Endothelial cell of umbilical vein (primary cell): ENCODE measurements around the gene KRTAP10-9. TPM values are rescaled to one million over a fixed set of nuclear protein-coding genes. Genes with fewer than 3 reads are reported as not detected.
"Not testable (repeated sequence)": the region's sequence is repeated elsewhere in the genome, so short reads cannot be mapped to it uniquely, and the experiment has no call there.

Source experiments
- BruUV-seq: library from RNA; stranded (reverse); fragments of 400-500 nt; replicated peaks from 2 replicates; lab custom pipeline; 2021; lab: Mats Ljungman, UMichigan
- CTCF ChIA-PET: fragments of 300-600, 350-600 bp; sonication (Branson Sonifier 250); formaldehyde crosslinking; loops from one replicate; lab custom pipeline; 2021; ENCODE audit warnings: antibody characterized with exemption, inconsistent platforms; lab: Charles Lee
- POLR2A ChIA-PET: fragments of 300-600, 350-600 bp; sonication (Branson Sonifier 250); formaldehyde crosslinking; loops from one replicate; lab custom pipeline; 2021; ENCODE audit warnings: antibody characterized with exemption, inconsistent platforms; lab: Charles Lee
- DNase-seq: peaks from one replicate; pipeline ENCODE4 v3.0.0-alpha.2; 2011; ENCODE audit warnings: low read depth, low spot score
- FAIRE-seq: peaks from 2 replicates; lab custom pipeline; 2011; peaks lifted over from hg19 to GRCh38; lab: Jason Lieb, UNC
- H2AFZ ChIP-seq: 2 replicates; pipeline ENCODE4 v1.6.0; 2012; ENCODE audit warnings: low read depth, low read length, control low read depth, inconsistent platforms
- H3K27ac ChIP-seq: 2 replicates; pipeline ENCODE4 v1.5.1; 2011; ENCODE audit warnings: low read depth, mild to moderate bottlenecking, control low read depth, low read length, moderate library complexity; ENCODE audit not compliant: insufficient read depth
- H3K27me3 ChIP-seq, 2 experiments: 2 replicates each; pipeline versions ENCODE4 v1.6.0 to v1.6.1; 2011; ENCODE audit warnings: low read length in 2 of 2, mixed read lengths in 1 of 2; ENCODE audit not compliant: control insufficient read depth in 2 of 2, insufficient read depth in 2 of 2
- H3K36me3 ChIP-seq, 2 experiments: 2 replicates in 1 of 2; 3 replicates in 1 of 2; pipeline ENCODE4 v1.5.1; 2011; ENCODE audit warnings: low read length in 2 of 2, mild to moderate bottlenecking in 1 of 2, moderate library complexity in 1 of 2; ENCODE audit not compliant: control insufficient read depth in 2 of 2, insufficient read depth in 2 of 2; ENCODE audit errors: extremely low read depth in 1 of 2
- H3K4me1 ChIP-seq: 3 replicates; pipeline ENCODE4 v1.5.1; 2011; ENCODE audit warnings: mild to moderate bottlenecking, low read length; ENCODE audit not compliant: control insufficient read depth, insufficient read depth; ENCODE audit errors: extremely low read depth
- H3K4me2 ChIP-seq: 2 replicates; pipeline ENCODE4 v1.6.1; 2011; ENCODE audit warnings: low read length, control low read depth, mixed read lengths; ENCODE audit not compliant: insufficient read depth
- H3K4me3 ChIP-seq, 3 experiments: fragments of 200-600 bp in 1 of 3; sonication (generic), shearing (Covaris generic) in 1 of 3; replicated peaks in 1 of 3; 2 replicates each; pipeline ENCODE4 v1.5.1; 2011 to 2016; ENCODE audit warnings: control low read depth in 3 of 3, low read length in 3 of 3, mild to moderate bottlenecking in 2 of 3, inconsistent platforms in 1 of 3, low read depth in 1 of 3, moderate library complexity in 1 of 3; ENCODE audit not compliant: insufficient read depth in 1 of 3
- H3K79me2 ChIP-seq: 2 replicates; pipeline ENCODE4 v1.6.0; 2012; ENCODE audit warnings: low read length, inconsistent platforms; ENCODE audit not compliant: control insufficient read depth, insufficient read depth
- H3K9ac ChIP-seq: replicated peaks from 2 replicates; pipeline ENCODE3; 2011; ENCODE audit warnings: low read length, control low read depth; ENCODE audit not compliant: insufficient read depth; ENCODE audit errors: extremely low read depth
- H3K9me1 ChIP-seq: replicated peaks from 3 replicates; pipeline ENCODE4 v1.6.0; 2011; ENCODE audit warnings: mild to moderate bottlenecking, low read length; ENCODE audit not compliant: control insufficient read depth, insufficient read depth; ENCODE audit errors: extremely low read depth
- H3K9me3 ChIP-seq: replicated peaks from 2 replicates; pipeline ENCODE4 v1.5.1; 2012; ENCODE audit warnings: low read length, inconsistent platforms; ENCODE audit not compliant: control insufficient read depth, insufficient read depth
- H4K20me1 ChIP-seq: replicated peaks from 2 replicates; pipeline ENCODE3; 2011; ENCODE audit warnings: mild to moderate bottlenecking, low read length; ENCODE audit not compliant: control insufficient read depth, insufficient read depth; ENCODE audit errors: extremely low read depth
- CTCF ChIP-seq, 2 donors: IDR thresholded peaks; 1 replicate in 1 of 2; 2 replicates in 1 of 2; pipeline ENCODE4 v1.5.1; 2011; ENCODE audit warnings: low read length in 2 of 2, mild to moderate bottlenecking in 2 of 2, moderate library complexity in 2 of 2, control low read depth in 1 of 2, inconsistent platforms in 1 of 2, low read depth in 1 of 2; ENCODE audit not compliant: insufficient read depth in 1 of 2; ENCODE audit errors: extremely low read depth in 1 of 2
- EZH2 ChIP-seq: IDR thresholded peaks from 2 replicates; pipeline ENCODE4 v1.6.1; 2012; ENCODE audit warnings: borderline replicate concordance, low read depth, mild to moderate bottlenecking, moderate library complexity, low read length, inconsistent platforms; ENCODE audit not compliant: severe bottlenecking
- FOS ChIP-seq: IDR thresholded peaks from 2 replicates; pipeline ENCODE4 v1.6.1; 2011; ENCODE audit warnings: mild to moderate bottlenecking, low read length, moderate library complexity, borderline replicate concordance; ENCODE audit not compliant: insufficient read depth
- GATA2 ChIP-seq: IDR thresholded peaks from 2 replicates; pipeline ENCODE4 v1.7.0; 2011; ENCODE audit warnings: low read depth, mild to moderate bottlenecking, moderate library complexity, mixed read lengths, low read length; ENCODE audit not compliant: insufficient read length, insufficient read depth
- JUN ChIP-seq: IDR thresholded peaks from 2 replicates; pipeline ENCODE4 v1.6.1; 2011; ENCODE audit warnings: borderline replicate concordance, low read depth; ENCODE audit not compliant: insufficient read length, insufficient read depth
- MAX ChIP-seq: IDR thresholded peaks from 2 replicates; pipeline ENCODE4 v1.6.1; 2011; ENCODE audit not compliant: insufficient read depth, insufficient read length
- MYC ChIP-seq: IDR thresholded peaks from one replicate; pipeline ENCODE4 v1.6.1; 2011; ENCODE audit warnings: mild to moderate bottlenecking, low read depth, low read length
- POLR2A ChIP-seq: IDR thresholded peaks from 2 replicates; pipeline ENCODE4 v1.6.1; 2012; ENCODE audit warnings: low read depth, mild to moderate bottlenecking, control low read depth, low read length
- POLR2AphosphoS5 ChIP-seq: IDR thresholded peaks from 2 replicates; pipeline ENCODE4 v1.6.1; 2012; ENCODE audit warnings: low read depth, mild to moderate bottlenecking, control low read depth, low read length, moderate library complexity; ENCODE audit not compliant: insufficient read depth
- dilution Hi-C: fragments of 300-500 bp; cut with MboI; formaldehyde crosslinking; loops from one replicate; pipeline ENCODE4 v1.15.0; 2019; ENCODE audit warnings: low sequenced_read_pairs; ENCODE audit not compliant: extremely low pct_ligation_motif_present
- intact Hi-C: fragments of 100-400 bp; cut with micrococcal nuclease; formaldehyde crosslinking; loops from one replicate; pipeline ENCODE4 v1.10.0; 2022
- polyA plus RNA-seq, 4 experiments: library from polyadenylated mRNA; depleted of rRNA in 3 of 4; stranded (reverse) in 3 of 4; unstranded in 1 of 4; fragments of >200 nt; gene quantifications; 2 replicates each; pipeline versions ENCODE4 v1.2.1 to v1.2.3, GENCODE V29; 2011 to 2012; ENCODE audit warnings: missing spikeins in 1 of 4
- total RNA-seq: library from RNA; stranded (reverse); gene quantifications from 2 replicates; pipeline ENCODE4 v1.2.3, GENCODE V29; 2021

Gene KRTAP10-9
- total and polyA plus RNA-seq, 2 donors (not counting 3 experiments of a cell fraction or from before 2014, with no cell fraction given), result not detected

- dilution Hi-C loops (no loop called here), intact Hi-C loops (no loop called here)
- H3K27me3 ChIP-seq, result no peaks in the 10 kb centered on the region
- TF ChIP-seq FOS (no peak), POLR2A (no peak), GATA2 (no peak), CTCF (IDR thresholded peaks at IDR 0.05; ENCODE audit: extremely low read depth in 1 of 2, insufficient read depth in 1 of 2, low read depth in 1 of 2, low read length in 2 of 2) (no peak), EZH2 (no peak), POLR2AphosphoS5 (no peak), MYC (no peak), MAX (no peak), JUN (no peak)
- no TSS peak for BruUV-seq
- H3K4me2 ChIP-seq, result no peak overlapping the region
- FAIRE-seq (no peak), DNase-seq (no peak)
- H4K20me1 ChIP-seq, result no peaks in the 10 kb centered on the region
- H3K9ac ChIP-seq, result no peak overlapping the region
- CTCF ChIA-PET, result no interaction called here
- no peaks in the 10 kb centered on the region for H3K4me1 ChIP-seq
- no peak overlapping the region for H2AFZ ChIP-seq
- no peaks in the 10 kb centered on the region for H3K36me3 ChIP-seq
- no peak overlapping the region for H3K27ac ChIP-seq
- POLR2A ChIA-PET, result no interaction called here
- no peaks in the 10 kb centered on the region for H3K9me1 ChIP-seq
- H3K79me2 ChIP-seq, result no peaks in the 10 kb centered on the region
- H3K9me3 ChIP-seq, result no peaks in the 10 kb centered on the region
- H3K4me3 ChIP-seq, result no peak overlapping the region
Measured at GRCh38 chr21:44644878-44645277, 18.0 kb downstream of the KRTAP10-9 start.

DNA sequence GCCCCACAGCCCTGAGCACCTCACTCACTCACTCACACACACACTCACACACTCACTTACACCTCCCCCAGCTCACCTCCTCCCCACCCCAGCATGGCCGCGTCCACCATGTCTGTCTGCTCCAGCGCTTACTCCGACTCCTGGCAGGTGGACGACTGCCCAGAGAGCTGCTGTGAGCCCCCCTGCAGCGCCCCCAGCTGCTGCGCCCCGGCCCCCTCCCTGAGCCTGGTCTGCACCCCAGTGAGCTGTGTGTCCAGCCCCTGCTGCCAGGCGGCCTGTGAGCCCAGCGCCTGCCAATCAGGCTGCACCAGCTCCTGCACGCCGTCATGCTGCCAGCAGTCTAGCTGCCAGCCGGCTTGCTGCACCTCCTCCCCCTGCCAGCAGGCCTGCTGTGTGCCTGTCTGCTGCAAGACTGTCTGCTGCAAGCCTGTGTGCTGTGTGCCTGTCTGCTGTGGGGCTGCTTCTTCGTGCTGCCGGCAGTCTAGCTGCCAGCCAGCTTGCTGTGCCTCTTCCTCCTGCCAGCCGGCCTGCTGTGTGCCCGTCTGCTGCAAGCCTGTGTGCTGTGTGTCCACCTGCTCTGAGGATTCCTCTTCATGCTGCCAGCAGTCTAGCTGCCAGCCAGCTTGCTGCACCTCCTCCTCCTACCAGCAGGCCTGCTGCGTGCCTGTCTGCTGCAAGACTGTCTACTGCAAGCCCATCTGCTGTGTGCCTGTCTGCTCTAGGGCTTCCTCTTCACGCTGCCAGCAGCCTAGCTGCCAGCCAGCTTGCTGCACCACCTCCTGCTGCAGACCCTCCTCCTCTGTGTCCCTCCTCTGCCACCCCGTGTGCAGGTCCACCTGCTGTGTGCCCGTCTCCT lies 19.7 kb downstream of the KRTAP10-9 start, which contains the start of gene KRTAP10-11:
Gene KRTAP10-11 (plus strand): TSS at position 49 of the 856 bp plus-strand sequence. CDS start 45 bp downstream, at position 94.
- H3K36me3 ChIP-seq, CTCF ChIA-PET, H3K4me3 ChIP-seq, intact Hi-C loops, H3K4me2 ChIP-seq, H3K9me3 ChIP-seq, H3K27me3 ChIP-seq, H3K79me2 ChIP-seq, POLR2A ChIA-PET, dilution Hi-C loops, H3K4me1 ChIP-seq, H3K9me1 ChIP-seq, H2AFZ ChIP-seq, H4K20me1 ChIP-seq, DNase-seq, BruUV-seq, H3K27ac ChIP-seq, FAIRE-seq, H3K9ac ChIP-seq: not testable (repeated sequence)
